ENCODE results near the gene DNAH14. TPM values are rescaled to one million over a fixed set of nuclear protein-coding genes. Genes with fewer than 3 reads are reported as not detected.
A peak's percentile ranks its signal among the peaks of the same experiment; 100 is the strongest.

The DNAH14 gene
- total RNA-seq, 1 donor from 2014 or later: 2.2 TPM

GRCh38 chr1:225413708-225414375 lies 484.4 kb downstream of the DNAH14 start:
- intact Hi-C loops (cut with DNase I): no loop called here
- DNase-seq (ENCODE audit: low spot score): no peak

- intact Hi-C loops (cut with DNase I): no loop called here
Measured at GRCh38 chr1:225415307-225415706, 485.8 kb downstream of the DNAH14 start.

GRCh38 chr1:225415967-225416745 lies 486.7 kb downstream of the DNAH14 start:
- DNase-seq (ENCODE audit: low spot score): no peak
- intact Hi-C loops (cut with DNase I): no loop called here

More at GRCh38 chr1:225415307-225415706, 485.8 kb downstream of the DNAH14 start:
- DNase-seq (ENCODE audit: low spot score): no peak

- intact Hi-C loops (cut with DNase I): no loop called here
- no peak for DNase-seq (ENCODE audit: low spot score)
Measured at GRCh38 chr1:225418059-225418458, 488.6 kb downstream of the DNAH14 start.

- no peak for DNase-seq (ENCODE audit: low spot score)
- intact Hi-C loops (cut with DNase I): no loop called here
Measured at GRCh38 chr1:225418598-225418997, 489.1 kb downstream of the DNAH14 start.

DNA sequence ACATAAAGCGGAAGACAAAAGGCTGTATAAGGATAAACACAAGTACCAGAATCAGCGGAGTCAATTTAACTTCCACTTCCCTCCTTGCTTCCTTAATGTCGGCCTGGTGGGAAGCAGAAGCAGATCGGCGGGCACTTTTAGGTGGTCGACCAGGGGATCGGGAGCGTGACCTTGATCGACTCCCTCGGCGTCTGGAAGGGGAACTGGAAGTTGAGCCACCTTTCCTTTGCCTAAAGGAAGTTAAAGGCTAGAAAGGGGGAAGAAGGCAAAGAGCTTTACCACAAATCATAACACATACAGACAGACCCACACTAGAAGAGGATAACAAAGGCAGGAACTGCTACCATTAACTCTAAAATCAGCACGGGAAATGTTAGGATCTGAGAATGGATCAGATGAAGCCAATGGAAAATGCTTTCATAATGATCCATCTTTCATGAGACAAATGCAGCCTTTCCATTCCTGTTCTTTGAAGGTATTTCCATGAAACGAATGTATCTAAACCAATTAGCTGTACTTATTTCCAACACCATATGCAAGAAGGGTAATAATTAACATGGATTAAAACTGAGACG lies 492.6 kb downstream of the DNAH14 start:
- intact Hi-C loops (cut with DNase I): no loop called here
- DNase-seq (ENCODE audit: low spot score): no peak

DNA sequence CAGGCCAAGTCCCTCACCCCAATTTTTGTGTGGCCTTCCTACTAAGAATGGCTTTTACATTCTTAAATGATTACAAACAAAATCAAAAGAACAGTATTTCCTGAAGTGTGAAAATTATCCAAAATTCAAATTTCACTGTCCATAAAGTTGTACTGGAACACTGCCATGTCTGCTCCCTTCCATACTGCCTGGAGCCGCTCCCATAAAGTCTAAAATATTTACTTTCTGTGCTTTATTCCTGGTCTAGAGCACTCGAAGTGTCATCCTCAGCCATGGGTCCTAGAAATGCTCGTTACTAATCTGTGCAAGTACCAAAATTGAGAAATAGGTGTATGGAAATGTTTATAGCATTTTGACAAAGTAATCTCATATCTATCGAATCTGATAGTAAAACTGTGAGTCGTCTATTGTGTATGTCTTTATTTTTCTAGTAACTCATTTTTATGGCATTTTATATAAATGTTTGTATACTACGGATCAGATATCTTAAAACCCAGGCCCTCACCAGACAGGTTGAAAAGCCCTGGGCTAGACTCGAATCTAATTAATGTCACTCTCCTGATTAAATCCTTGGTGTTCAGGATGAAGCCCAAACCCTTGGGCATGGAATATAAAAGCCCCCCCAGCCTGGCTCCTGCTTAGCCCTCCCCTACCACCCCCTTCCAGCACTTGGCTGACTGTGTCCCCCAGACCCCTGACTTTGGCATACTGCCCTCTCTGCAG lies 493.5 kb downstream of the DNAH14 start:
- DNase-seq (ENCODE audit: low spot score): no peak
- intact Hi-C loops (cut with DNase I): no loop called here

- intact Hi-C loops (cut with DNase I): no loop called here
- no peak for DNase-seq (ENCODE audit: low spot score)
Measured at GRCh38 chr1:225423518-225423855, 494.0 kb downstream of the DNAH14 start.

GRCh38 chr1:225424562-225425200 lies 495.2 kb downstream of the DNAH14 start:
- DNase-seq (ENCODE audit: low spot score): no peak
- intact Hi-C loops (cut with DNase I): loop anchor here (5.0 kb wide), 1 partner anchor 498 kb away; the partner anchor contains the start of gene PYCR2

GRCh38 chr1:225425201-225425786 lies 495.8 kb downstream of the DNAH14 start:
- intact Hi-C loops (cut with DNase I): loop anchor here (5.0 kb wide), 1 partner anchor 497 kb away; the partner anchor contains the start of gene PYCR2
- DNase-seq (ENCODE audit: low spot score): no peak

DNA sequence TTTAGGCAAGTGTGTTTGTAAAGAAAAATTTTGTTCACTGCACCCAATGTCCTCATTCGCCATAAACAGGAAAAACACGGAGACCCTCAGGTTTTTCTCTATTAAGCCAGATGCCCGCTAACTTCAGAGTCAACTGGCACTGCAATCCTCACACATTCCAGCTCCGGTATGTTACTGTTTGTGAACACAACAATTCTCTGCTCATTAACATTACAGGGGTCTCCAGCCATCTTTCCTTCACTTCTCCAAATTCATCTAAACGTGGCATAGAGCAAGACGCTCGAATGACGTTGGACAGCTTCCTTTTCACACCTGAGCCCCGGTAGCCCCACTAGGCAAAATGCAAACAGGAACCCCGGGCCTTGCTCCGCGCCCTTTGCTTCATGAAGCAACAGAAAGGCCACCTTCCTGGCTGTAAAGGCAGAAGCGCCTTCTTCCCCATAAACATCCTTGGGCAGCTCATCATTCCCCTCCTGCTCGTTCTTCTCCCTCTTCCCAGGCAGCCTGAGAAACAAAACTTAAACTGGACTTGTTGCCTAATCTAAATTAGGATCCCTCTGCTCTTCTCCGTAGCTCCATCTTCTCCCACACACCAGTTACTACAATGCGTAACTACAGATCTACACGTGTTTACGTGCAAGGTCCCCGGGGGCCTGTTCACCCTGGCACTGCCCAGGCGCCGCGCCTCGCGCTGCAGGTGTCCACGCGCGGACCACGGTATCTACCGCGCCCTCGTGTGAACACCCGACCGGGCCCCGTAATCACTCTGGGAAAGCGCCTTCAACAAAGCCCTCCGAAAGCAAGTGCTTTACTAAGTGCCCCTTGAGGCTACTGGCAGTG lies 497.1 kb downstream of the DNAH14 start:
- peak; percentile 86 for DNase-seq (ENCODE audit: low spot score)
- intact Hi-C loops (cut with DNase I): loop anchor here (5.0 kb wide), 1 partner anchor 496 kb away; the partner anchor contains the start of gene PYCR2

GRCh38 chr1:225427235-225428067 lies 498.0 kb downstream of the DNAH14 start, which contains the start of gene LBR:
LBR (minus strand) TSS chr1:225428038; CDS start chr1:225424075, 3,963 bp downstream.
- intact Hi-C loops (cut with DNase I): loop anchor here (5.0 kb wide), 1 partner anchor 495 kb away; the partner anchor contains the start of gene PYCR2

GRCh38 chr1:225428068-225428880 lies 498.8 kb downstream of the DNAH14 start:
- intact Hi-C loops (cut with DNase I): loop anchor here (5.0 kb wide), 1 partner anchor 494 kb away; the partner anchor contains the start of gene PYCR2

More at GRCh38 chr1:225427235-225428067, 498.0 kb downstream of the DNAH14 start, which contains the start of gene LBR:
- no peak for DNase-seq (ENCODE audit: low spot score)

GRCh38 chr1:225428881-225429455 lies 499.5 kb downstream of the DNAH14 start:
- no peak for DNase-seq (ENCODE audit: low spot score)
- intact Hi-C loops (cut with DNase I): loop anchor here (5.0 kb wide), 1 partner anchor 493 kb away; the partner anchor contains the start of gene PYCR2

More at GRCh38 chr1:225428068-225428880, 498.8 kb downstream of the DNAH14 start:
- DNase-seq (ENCODE audit: low spot score): peak; percentile 98

GRCh38 chr1:225430301-225430700 lies 500.8 kb downstream of the DNAH14 start:
- no peak for DNase-seq (ENCODE audit: low spot score)
- intact Hi-C loops (cut with DNase I): no loop called here
